Lung (tissue), 12 donors: ENCODE measurements around the gene FAM149B1. TPM values are rescaled to one million over a fixed set of nuclear protein-coding genes. Genes with fewer than 3 reads are reported as not detected.

Experiments
- ATAC-seq: fragments of 200-7000 bp; cut with Tn5 transposase; one replicate; pipeline ENCODE4 v1.9.1; 2020; ENCODE audit warnings: moderate number of reproducible peaks; ENCODE audit not compliant: insufficient read depth, low FRiP score
- DNase-seq, 3 donors: peaks; one replicate each; pipeline ENCODE4 v3.0.0-alpha.2; 2013 to 2017
- H3K27ac ChIP-seq, 2 donors: one replicate each; pipeline ENCODE4 v1.5.1; 2013; ENCODE audit warnings: mild to moderate bottlenecking in 2 of 2, moderate library complexity in 2 of 2, control low read depth in 1 of 2, inconsistent platforms in 1 of 2, low read depth in 1 of 2, low read length in 1 of 2
- H3K27me3 ChIP-seq, 3 donors: one replicate each; pipeline ENCODE4 v1.5.1; 2013; ENCODE audit warnings: low read length in 2 of 3; ENCODE audit not compliant: control insufficient read depth in 3 of 3, insufficient read depth in 3 of 3
- H3K36me3 ChIP-seq, 4 donors: one replicate each; pipeline ENCODE4 v1.5.1; 2013; ENCODE audit warnings: low read length in 4 of 4, mild to moderate bottlenecking in 1 of 4, moderate library complexity in 1 of 4; ENCODE audit not compliant: control insufficient read depth in 4 of 4, insufficient read depth in 4 of 4
- H3K4me1 ChIP-seq, 5 donors: one replicate each; pipeline ENCODE4 v1.5.1; 2013; ENCODE audit warnings: low read length in 5 of 5, mild to moderate bottlenecking in 2 of 5, moderate library complexity in 1 of 5; ENCODE audit not compliant: control insufficient read depth in 5 of 5, insufficient read depth in 5 of 5
- H3K4me3 ChIP-seq: one replicate; pipeline ENCODE4 v1.5.1; 2013; ENCODE audit warnings: mild to moderate bottlenecking, control low read depth, moderate library complexity
- H3K9ac ChIP-seq, 2 donors: one replicate each; pipeline ENCODE4 v1.5.1; 2013; ENCODE audit warnings: low read length in 2 of 2, control low read depth in 1 of 2; ENCODE audit not compliant: insufficient read depth in 1 of 2
- H3K9me3 ChIP-seq, 4 donors: one replicate each; pipeline ENCODE4 v1.5.1; 2013; ENCODE audit warnings: low read length in 3 of 4, mild to moderate bottlenecking in 1 of 4, moderate library complexity in 1 of 4; ENCODE audit not compliant: control insufficient read depth in 4 of 4, insufficient read depth in 3 of 4
- CTCF ChIP-seq: IDR thresholded peaks from 2 replicates; pipeline ENCODE4 v1.5.1; 2012; ENCODE audit warnings: mild to moderate bottlenecking; ENCODE audit errors: control extremely low read depth, extremely low read depth
- whole genome bisulfite sequencing, 2 donors: extraction: QIAGEN DNeasy Blood & Tissue Kit; methylation state at CpG; one replicate each; pipeline ENCODE4 v1.1.7; 2013; 5-methylcytosine and 5-hydroxymethylcytosine counted together
- polyA plus RNA-seq, 2 donors: library from polyadenylated mRNA; stranded (reverse); fragments of 200-250 nt; gene quantifications; one replicate each; pipeline ENCODE4 v1.2.1, GENCODE V29; 2013
- total RNA-seq, 2 donors: library from RNA; depleted of rRNA in 1 of 2; stranded (reverse); fragments of >200 nt in 1 of 2; gene quantifications; one replicate each; pipeline ENCODE4 v1.2.1, GENCODE V29; 2014 to 2021
- donor health status: control.
- donor health status: control.
- donor health status: Bipolar disorder and iron deficiency.
- donor health status: healthy.
- donor health status: DM: yes; HTN: yes; CAD: no.

Gene FAM149B1
- total and polyA plus RNA-seq, 4 donors = 10.7 to 35.9 (median 18.0) TPM

GRCh38 chr10:73152009-73152408 is 15.9 kb upstream of the FAM149B1 start:
- no peak overlapping the region for H3K4me3 ChIP-seq
- H3K9ac ChIP-seq = no peak overlapping the region
- peaks cover 9 to 20% (median 18%) of the 10 kb centered on the region in 4 donors for H3K36me3 ChIP-seq
- H3K27ac ChIP-seq = no peak overlapping the region
- H3K9me3 ChIP-seq = no peaks in the 10 kb centered on the region
- H3K4me1 ChIP-seq = no peaks in the 10 kb centered on the region
- WGBS, 2 donors = 98 to 99% methylated on average over 3 of the region's 3 CpGs
- no peak for DNase-seq
- no peak for TF ChIP-seq CTCF
- no peak for ATAC-seq
- no peaks in the 10 kb centered on the region for H3K27me3 ChIP-seq

- Histone ChIP-seq H3K9me3 (no peaks in the 10 kb centered on the region), H3K9ac (no peak overlapping the region), H3K27me3 (no peaks in the 10 kb centered on the region), H3K4me1 (no peaks in the 10 kb centered on the region), H3K36me3 (peaks cover 7 to 22% (median 15%) of the 10 kb centered on the region in 4 donors), H3K4me3 (no peak overlapping the region), H3K27ac (no peak overlapping the region)
- DNase-seq = no peak
- no peak for TF ChIP-seq CTCF
- WGBS, 2 donors = 94 to 95% methylated on average over 3 of the region's 3 CpGs
- no peak for ATAC-seq
Measured at GRCh38 chr10:73156054-73156453, 11.9 kb upstream of the FAM149B1 start.

GRCh38 chr10:73159038-73159648 is 8.8 kb upstream of the FAM149B1 start:
- Histone ChIP-seq H3K36me3 (peaks cover 10 to 36% (median 17%) of the 10 kb centered on the region in 4 donors), H3K4me1 (peaks cover 0 to 2% (median 0%) of the 10 kb centered on the region in 5 donors), H3K27me3 (no peaks in the 10 kb centered on the region), H3K9me3 (no peaks in the 10 kb centered on the region), H3K27ac (no peak overlapping the region), H3K9ac (no peak overlapping the region), H3K4me3 (no peak overlapping the region)
- ATAC-seq (peak; percentile 41), DNase-seq (peak; percentile 64 to 72 (median 69))
- peak; percentile 45 for TF ChIP-seq CTCF
- WGBS, 2 donors = 7 to 11% methylated on average over 5 of the region's 5 CpGs

- no peak for TF ChIP-seq CTCF
- WGBS, 2 donors = 88 to 94% methylated on average over 1 of the region's 1 CpG
Measured at GRCh38 chr10:73161079-73161478, 6.8 kb upstream of the FAM149B1 start.

More at GRCh38 chr10:73161079-73161478, 6.8 kb upstream of the FAM149B1 start:
- DNase-seq (no peak), ATAC-seq (no peak)
- Histone ChIP-seq H3K4me1 (peaks cover 0 to 5% (median 0%) of the 10 kb centered on the region in 5 donors), H3K27ac (no peak overlapping the region), H3K4me3 (no peak overlapping the region), H3K36me3 (peaks cover 6 to 34% (median 16%) of the 10 kb centered on the region in 4 donors), H3K9me3 (no peaks in the 10 kb centered on the region), H3K27me3 (no peaks in the 10 kb centered on the region), H3K9ac (no peak overlapping the region)
